Suprapubic skin (tissue), 4 donors: ENCODE measurements around the gene IL2RA. TPM values are rescaled to one million over a fixed set of nuclear protein-coding genes. Genes with fewer than 3 reads are reported as not detected.
"Not testable (repeated sequence)": the region's sequence is repeated elsewhere in the genome, so short reads cannot be mapped to it uniquely, and the experiment has no call there.

ENCODE experiments used
- DNase-seq, 2 donors: peaks; one replicate each; pipeline ENCODE4 v3.0.0-alpha.2; 2019; ENCODE audit warnings: low spot score in 2 of 2
- H3K27ac ChIP-seq: fragments of 200-600 bp; sonication (generic); one replicate; pipeline ENCODE4 v1.5.1; 2019
- H3K27me3 ChIP-seq: fragments of 200-600 bp; sonication (generic); one replicate; pipeline ENCODE4 v1.5.1; 2019
- H3K36me3 ChIP-seq: fragments of 200-600 bp; sonication (generic); one replicate; pipeline ENCODE4 v1.5.1; 2019
- H3K4me1 ChIP-seq: fragments of 200-600 bp; sonication (generic); one replicate; pipeline ENCODE4 v1.5.1; 2019
- H3K4me3 ChIP-seq: fragments of 200-600 bp; sonication (generic); one replicate; pipeline ENCODE4 v1.5.1; 2019; ENCODE audit warnings: mild to moderate bottlenecking
- H3K9me3 ChIP-seq: fragments of 200-600 bp; sonication (generic); one replicate; pipeline ENCODE4 v1.5.1; 2019
- CTCF ChIP-seq, 2 donors: fragments of 200-600 bp in 1 of 2; fragments of 450-650 bp in 1 of 2; sonication (generic) in 1 of 2; IDR thresholded peaks; one replicate each; pipeline ENCODE4 v1.5.1; 2016 to 2019; ENCODE audit warnings: antibody characterized with exemption in 2 of 2, mild to moderate bottlenecking in 1 of 2, moderate library complexity in 1 of 2
- EP300 ChIP-seq: sonication (generic); formaldehyde crosslinking; IDR thresholded peaks from one replicate; pipeline ENCODE4 v1.6.1; 2017; ENCODE audit warnings: antibody characterized with exemption
- POLR2A ChIP-seq, 2 donors: fragments of 450-650 bp; IDR thresholded peaks; one replicate each; pipeline ENCODE4 v1.6.1; 2017; ENCODE audit warnings: antibody characterized with exemption in 2 of 2, mild to moderate bottlenecking in 2 of 2, moderate library complexity in 2 of 2
- POLR2AphosphoS5 ChIP-seq, 3 donors: sonication (generic); formaldehyde crosslinking; IDR thresholded peaks; one replicate each; pipeline ENCODE4 v1.6.1; 2017; ENCODE audit warnings: antibody characterized with exemption in 3 of 3
- WGBS: methylation state at CpG from one replicate; pipeline ENCODE4 v1.1.5; 2018; 5-methylcytosine and 5-hydroxymethylcytosine counted together
- total RNA-seq, 4 donors: library from RNA; depleted of rRNA; stranded (reverse); fragments of >200 nt; gene quantifications; one replicate each; pipeline ENCODE4 v1.1.0, GENCODE V29; 2016

Gene IL2RA
- total RNA-seq, 4 donors from 2014 or later = 0.21 to 0.70 TPM; not detected in 2

GRCh38 chr10:6006546-6006945, 55.6 kb downstream of the IL2RA start:
- Histone ChIP-seq H3K27ac (no peak overlapping the region), H3K36me3 (no peaks in the 10 kb centered on the region), H3K27me3 (no peaks in the 10 kb centered on the region), H3K4me3 (no peak overlapping the region), H3K4me1 (peaks cover 13% of the 10 kb centered on the region), H3K9me3 (no peaks in the 10 kb centered on the region)
- TF ChIP-seq EP300 = no peak
- no peak for TF ChIP-seq POLR2AphosphoS5 (IDR thresholded peaks at IDR 0.05)
- TF ChIP-seq POLR2A (IDR thresholded peaks at IDR 0.05) = no peak
- TF ChIP-seq CTCF (IDR thresholded peaks at IDR 0.05) = no peak
- 89% methylated on average over 3 of the region's 3 CpGs for WGBS
- DNase-seq = no peak

- WGBS = 75% methylated on average over 8 of the region's 8 CpGs
- TF ChIP-seq POLR2A (IDR thresholded peaks at IDR 0.05) (no peak), CTCF (IDR thresholded peaks at IDR 0.05) (no peak)
- Histone ChIP-seq H3K27me3 (no peaks in the 10 kb centered on the region), H3K36me3 (no peaks in the 10 kb centered on the region), H3K4me3 (no peak overlapping the region), H3K4me1 (peaks cover 13% of the 10 kb centered on the region), H3K27ac (no peak overlapping the region), H3K9me3 (no peaks in the 10 kb centered on the region)
- DNase-seq = no peak
Observed at GRCh38 chr10:6005856-6006395, 56.2 kb downstream of the IL2RA start.

GRCh38 chr10:6005161-6005804, 56.9 kb downstream of the IL2RA start:
- peaks cover 13% of the 10 kb centered on the region for H3K4me1 ChIP-seq
- H3K27ac ChIP-seq, DNase-seq, H3K36me3 ChIP-seq, H3K9me3 ChIP-seq, H3K4me3 ChIP-seq, H3K27me3 ChIP-seq: not testable (repeated sequence)
- WGBS = 66% methylated on average over 6 of the region's 6 CpGs

GRCh38 chr10:6002809-6003510, 59.2 kb downstream of the IL2RA start:
- TF ChIP-seq POLR2AphosphoS5 (IDR thresholded peaks at IDR 0.05) = no peak
- TF ChIP-seq CTCF (IDR thresholded peaks at IDR 0.05) = no peak
- TF ChIP-seq POLR2A (IDR thresholded peaks at IDR 0.05) = no peak
- no peak for TF ChIP-seq EP300
- no peak overlapping the region for H3K27ac ChIP-seq
- H3K9me3 ChIP-seq = no peaks in the 10 kb centered on the region
- no peak overlapping the region for H3K4me3 ChIP-seq
- WGBS = 78% methylated on average over 12 of the region's 12 CpGs
- no peak for DNase-seq
- no peaks in the 10 kb centered on the region for H3K4me1 ChIP-seq
- H3K36me3 ChIP-seq = no peaks in the 10 kb centered on the region
- H3K27me3 ChIP-seq = peaks cover 2% of the 10 kb centered on the region

- DNase-seq = no peak
- Histone ChIP-seq H3K27ac (no peak overlapping the region), H3K27me3 (peaks cover 2% of the 10 kb centered on the region), H3K4me3 (no peak overlapping the region), H3K4me1 (no peaks in the 10 kb centered on the region), H3K9me3 (no peaks in the 10 kb centered on the region), H3K36me3 (no peaks in the 10 kb centered on the region)
- WGBS = 46% methylated on average over 16 of the region's 20 CpGs
- no peak for TF ChIP-seq POLR2AphosphoS5 (IDR thresholded peaks at IDR 0.05)
- no peak for TF ChIP-seq EP300
Observed at GRCh38 chr10:5999440-6000165, 62.6 kb downstream of the IL2RA start.

GRCh38 chr10:5996696-5997095, 65.5 kb downstream of the IL2RA start:
- WGBS = 88% methylated on average over 4 of the region's 4 CpGs
- Histone ChIP-seq H3K36me3 (no peaks in the 10 kb centered on the region), H3K27ac (no peak overlapping the region), H3K27me3 (peaks cover 2% of the 10 kb centered on the region), H3K4me3 (no peak overlapping the region), H3K4me1 (no peaks in the 10 kb centered on the region), H3K9me3 (peaks cover 4% of the 10 kb centered on the region)
- DNase-seq = no peak
- TF ChIP-seq POLR2AphosphoS5 (IDR thresholded peaks at IDR 0.05) (no peak), CTCF (IDR thresholded peaks at IDR 0.05) (no peak), EP300 (no peak), POLR2A (IDR thresholded peaks at IDR 0.05) (no peak)
